Thymus (tissue), 2 donors: Measurements from ENCODE around the gene CCDC54. TPM values are rescaled to one million over a fixed set of nuclear protein-coding genes. Genes with fewer than 3 reads are reported as not detected.

ENCODE experiments used
- polyA plus RNA-seq: library from polyadenylated mRNA; stranded (reverse); fragments of 200-250 nt; gene quantifications from one replicate; pipeline ENCODE4 v1.2.3, GENCODE V29; 2013
- total RNA-seq: library from RNA; stranded (reverse); fragments of 120-200 nt; gene quantifications from one replicate; pipeline ENCODE4 v1.2.4, GENCODE V29; 2013
- donor health status: healthy.

CCDC54 gene
- total and polyA plus RNA-seq, 2 donors, result not detected

Other genes with a start within 250 kb of the CCDC54 start
- 31.3 TPM for gene BBX, start 145.5 kb downstream of the CCDC54 start, total RNA-seq
- gene BBX, start 145.5 kb downstream of the CCDC54 start, polyA plus RNA-seq, result 8.9 TPM